A549 treated with dexamethasone at 1 μM for 4 hours (cell line): ENCODE data around the gene PHF23. TPM values are rescaled to one million over a fixed set of nuclear protein-coding genes. Genes with fewer than 3 reads are reported as not detected.

Experiments
- total RNA-seq: library from RNA; stranded (reverse); fragments of 200-300 nt; extraction: Qiagen RNA extraction; gene quantifications from 5 replicates; pipeline ENCODE4 v1.2.3, GENCODE V29; 2022

Gene PHF23
- total RNA-seq: 93.9 to 117 TPM (median 104 TPM) in 5 replicates

DNA sequence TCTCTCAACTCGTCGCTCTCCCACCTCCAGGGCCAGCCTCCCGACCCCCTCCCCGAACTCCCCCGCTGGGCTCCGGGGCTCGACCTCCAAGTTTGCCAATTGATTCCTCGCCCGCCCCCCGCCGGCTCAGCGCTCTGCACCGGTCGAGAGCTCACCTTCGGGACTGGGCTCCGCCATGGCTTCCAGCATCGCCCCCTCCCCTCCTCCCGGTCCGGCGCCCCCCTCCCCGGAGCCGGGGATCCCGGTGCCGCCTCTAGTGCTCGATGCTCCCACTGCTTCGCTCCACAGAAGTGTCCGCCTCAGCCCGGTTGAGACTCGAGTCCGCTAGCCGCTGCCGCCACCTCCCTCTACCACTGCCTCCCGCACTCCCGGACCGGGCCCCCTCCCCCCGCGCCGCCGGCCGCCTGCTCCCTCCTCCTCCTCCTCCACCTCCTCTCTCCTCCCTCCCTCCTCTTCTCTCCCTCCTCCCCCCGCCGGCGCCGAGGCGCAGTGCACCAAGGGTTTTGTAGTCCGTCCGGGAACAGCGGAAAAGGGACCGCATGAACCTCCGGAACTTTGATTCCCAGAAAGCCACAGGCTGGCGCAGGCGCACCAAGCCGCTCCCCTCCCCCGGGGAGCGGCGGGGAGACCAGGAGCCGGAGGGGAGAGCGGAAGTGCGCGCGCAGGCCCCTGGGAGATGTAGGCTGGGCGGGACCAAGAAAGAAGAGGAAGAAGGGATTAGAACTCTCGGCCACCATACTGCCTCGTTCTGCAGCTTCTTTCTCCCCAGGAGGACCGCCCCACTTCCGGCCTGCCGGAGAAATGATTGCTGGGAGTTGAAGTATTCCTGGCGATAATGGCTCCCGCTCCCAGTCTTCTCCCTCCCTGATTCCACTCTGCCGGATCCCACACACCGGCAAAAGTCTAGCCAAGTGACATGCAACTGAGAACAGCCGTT, at the start of gene PHF23:
TSS of gene PHF23 (minus strand) at position 367 of the 937 bp plus-strand sequence. CDS start at position 189, 178 bp downstream.

DNA sequence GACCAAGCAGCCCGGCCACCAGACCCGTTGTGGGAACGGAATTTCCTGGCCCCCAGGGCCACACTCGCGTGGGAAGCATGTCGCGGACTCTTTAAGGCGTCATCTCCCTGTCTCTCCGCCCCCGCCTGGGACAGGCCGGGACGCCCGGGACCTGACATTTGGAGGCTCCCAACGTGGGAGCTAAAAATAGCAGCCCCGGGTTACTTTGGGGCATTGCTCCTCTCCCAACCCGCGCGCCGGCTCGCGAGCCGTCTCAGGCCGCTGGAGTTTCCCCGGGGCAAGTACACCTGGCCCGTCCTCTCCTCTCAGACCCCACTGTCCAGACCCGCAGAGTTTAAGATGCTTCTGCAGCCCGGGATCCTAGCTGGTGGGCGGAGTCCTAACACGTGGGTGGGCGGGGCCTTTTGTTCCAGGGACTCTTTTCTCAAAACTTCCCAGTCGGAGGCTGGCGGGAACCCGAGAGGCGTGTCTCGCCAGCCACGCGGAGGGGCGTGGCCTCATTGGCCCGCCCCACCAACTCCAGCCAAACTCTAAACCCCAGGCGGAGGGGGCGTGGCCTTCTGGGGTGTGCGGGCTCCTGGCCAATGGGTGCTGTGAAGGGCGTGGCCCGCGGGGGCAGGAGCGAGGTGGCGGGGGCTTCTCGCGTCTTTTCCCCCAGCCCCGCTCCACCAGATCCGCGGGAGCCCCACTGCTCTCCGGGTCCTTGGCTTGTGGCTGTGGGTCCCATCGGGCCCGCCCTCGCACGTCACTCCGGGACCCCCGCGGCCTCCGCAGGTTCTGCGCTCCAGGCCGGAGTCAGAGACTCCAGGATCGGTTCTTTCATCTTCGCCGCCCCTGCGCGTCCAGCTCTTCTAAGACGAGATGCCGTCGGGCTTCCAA, 42.1 kb upstream of the PHF23 start, which contains the start of gene SLC2A4:
TSS of gene SLC2A4 (plus strand) at position 645 of the 879 bp plus-strand sequence. CDS start at position 862, 217 bp downstream.

DNA sequence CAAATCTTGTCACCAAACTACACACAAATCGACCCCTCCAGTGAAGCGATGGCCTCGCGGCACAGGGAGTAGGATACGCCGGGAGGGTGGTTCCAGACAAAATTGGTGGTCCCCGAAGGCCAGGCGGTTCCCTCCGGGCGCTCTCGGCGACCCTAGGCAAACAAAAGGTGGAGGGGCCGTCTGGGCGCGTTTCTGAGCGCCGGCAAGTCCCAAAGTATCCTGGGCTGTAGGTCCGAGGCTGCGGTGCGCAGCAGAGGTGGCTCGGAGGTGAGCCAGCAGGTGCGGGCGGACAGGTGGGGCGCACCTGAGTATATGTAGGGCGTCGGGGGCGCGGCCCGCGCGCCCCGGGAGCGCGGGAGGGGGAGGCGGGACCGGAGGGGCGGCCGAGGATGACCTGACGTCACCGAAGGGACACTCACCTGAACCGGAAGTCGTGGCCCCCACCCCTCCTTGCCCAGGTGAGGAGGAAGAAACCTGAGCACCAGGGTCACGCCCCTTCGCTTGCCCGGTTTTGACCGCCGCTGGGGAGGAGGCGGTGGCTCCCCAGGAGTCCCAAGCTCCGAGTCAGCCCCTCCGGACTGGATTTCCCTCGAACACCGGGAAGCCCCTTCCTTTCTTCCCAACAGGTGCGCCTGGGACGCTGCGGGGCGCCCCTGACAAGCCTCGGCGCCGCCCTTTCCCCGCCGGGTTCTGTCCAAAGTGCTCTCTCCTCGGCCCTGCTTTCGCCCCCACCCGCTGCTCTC, 23.1 kb upstream of the PHF23 start, which contains the start of gene CLDN7:
TSS of gene CLDN7 (minus strand) at position 287 of the 743 bp plus-strand sequence. CDS start 435 bp downstream, outside the sequence.

DNA sequence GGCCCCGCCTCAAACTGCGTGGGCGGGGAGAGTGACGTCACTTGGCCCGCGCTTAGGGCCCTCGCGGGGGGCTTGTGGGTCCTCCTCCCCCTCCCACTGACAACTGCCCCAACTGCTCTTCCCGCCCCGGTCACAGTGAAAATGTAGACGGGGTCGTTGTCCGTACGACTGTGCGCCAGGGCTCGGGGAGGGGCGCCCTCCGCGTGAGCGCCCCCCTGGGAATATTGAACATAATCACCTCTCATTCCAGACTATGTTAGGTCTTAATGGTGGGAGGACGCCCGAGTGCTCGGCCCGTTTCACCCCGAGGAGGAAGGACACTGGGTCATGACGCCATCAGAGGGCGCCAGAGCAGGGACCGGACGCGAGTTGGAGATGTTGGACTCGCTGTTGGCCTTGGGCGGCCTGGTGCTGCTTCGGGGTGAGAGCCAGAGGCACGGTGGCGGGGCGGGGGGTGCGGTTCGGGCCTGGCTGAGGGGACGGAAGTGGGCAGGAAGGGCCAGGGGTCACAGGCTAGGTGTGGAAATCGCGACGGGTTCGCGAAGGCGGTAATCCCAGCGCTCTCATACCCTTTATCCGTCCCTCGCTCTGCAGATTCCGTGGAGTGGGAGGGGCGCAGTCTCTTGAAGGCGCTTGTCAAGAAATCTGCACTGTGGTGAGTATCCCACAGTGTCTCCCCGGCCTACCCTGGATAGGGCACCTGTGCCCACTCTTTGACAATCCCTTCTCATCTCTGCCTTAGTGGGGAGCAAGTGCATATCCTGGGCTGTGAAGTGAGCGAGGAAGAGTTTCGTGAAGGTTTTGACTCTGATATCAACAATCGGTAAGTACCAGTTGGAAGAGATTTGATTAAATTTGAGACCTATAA, 13.2 kb upstream of the PHF23 start, which contains the start of gene ELP5:
TSS of gene ELP5 (plus strand) at position 40 of the 868 bp plus-strand sequence. CDS start at position 376, 336 bp downstream.

DNA sequence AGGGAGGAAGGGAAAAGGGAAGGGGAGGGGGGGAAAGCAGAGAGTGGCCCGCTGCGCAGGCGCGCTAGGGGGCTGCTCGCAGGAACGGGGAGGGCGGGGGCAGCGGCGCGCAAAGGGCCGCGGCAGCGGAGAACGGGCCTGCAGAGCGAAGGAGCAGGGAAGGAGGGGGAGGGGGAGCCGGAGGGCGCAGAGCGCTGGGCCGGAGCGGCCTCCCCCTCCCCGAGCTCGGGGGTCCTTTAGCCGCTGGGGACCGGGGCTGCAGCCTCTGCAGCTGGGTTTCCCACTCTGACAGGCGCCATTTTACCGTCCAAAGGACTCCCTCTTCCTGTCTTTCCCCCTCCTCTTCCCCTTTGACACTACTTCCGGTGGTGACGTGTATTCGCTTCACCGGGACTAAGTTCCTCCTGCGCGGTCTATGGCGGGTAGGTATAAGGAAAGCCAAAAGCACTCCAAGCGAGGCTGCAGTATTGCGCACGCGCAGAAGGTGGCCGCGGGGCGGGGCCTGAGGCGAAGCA, 12.5 kb upstream of the PHF23 start, which contains the start of gene CTDNEP1:
TSS of gene CTDNEP1 (minus strand) at position 74 of the 515 bp plus-strand sequence. CDS start 438 bp downstream, outside the sequence.

DNA sequence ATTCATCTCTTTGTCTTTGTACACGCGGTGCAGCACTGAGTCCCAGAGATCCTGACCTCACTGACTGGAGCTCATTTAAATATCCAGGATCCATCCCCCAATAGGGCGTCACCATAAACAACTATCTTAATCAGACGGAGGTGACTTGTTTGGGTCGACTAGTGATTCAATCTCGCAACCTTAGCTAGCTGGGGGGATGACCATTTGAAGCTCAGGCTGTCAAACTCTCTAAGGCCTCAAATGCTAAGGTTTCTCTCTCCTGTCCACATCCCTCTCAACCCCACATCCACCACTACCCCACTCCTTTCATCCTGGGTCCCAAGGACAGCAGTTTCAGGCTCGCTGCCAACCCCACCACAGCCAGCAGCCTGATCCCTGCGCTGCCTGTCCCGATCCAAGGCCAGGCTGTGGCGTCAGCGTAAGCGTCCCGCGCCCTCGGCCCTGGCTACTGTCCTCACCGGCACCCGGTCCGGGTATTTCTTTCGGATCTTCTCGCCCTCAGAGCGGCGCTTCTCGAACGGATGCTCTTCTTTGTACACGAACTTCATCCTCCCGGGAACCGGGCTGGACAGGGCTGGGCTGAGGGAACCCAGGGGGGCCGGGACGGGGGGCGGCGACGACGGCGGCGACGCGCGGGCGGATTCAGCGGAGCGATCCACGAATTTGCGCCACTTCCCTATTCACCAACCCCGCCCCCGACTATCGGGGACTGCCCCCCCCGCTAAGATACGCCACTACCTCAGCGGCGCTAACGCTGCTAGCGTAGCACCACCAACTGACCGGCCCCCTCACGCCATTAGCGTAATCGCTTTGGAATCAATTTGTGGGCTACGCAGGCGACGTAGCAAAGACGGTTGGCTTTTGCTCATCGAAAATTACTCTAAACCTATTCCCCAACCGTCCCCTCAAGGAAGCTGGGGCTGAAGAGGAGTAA, 2.8 kb upstream of the PHF23 start, which contains the start of gene GABARAP:
TSS of gene GABARAP (minus strand) at position 667 of the 934 bp plus-strand sequence. CDS start at position 548, 119 bp downstream.

DNA sequence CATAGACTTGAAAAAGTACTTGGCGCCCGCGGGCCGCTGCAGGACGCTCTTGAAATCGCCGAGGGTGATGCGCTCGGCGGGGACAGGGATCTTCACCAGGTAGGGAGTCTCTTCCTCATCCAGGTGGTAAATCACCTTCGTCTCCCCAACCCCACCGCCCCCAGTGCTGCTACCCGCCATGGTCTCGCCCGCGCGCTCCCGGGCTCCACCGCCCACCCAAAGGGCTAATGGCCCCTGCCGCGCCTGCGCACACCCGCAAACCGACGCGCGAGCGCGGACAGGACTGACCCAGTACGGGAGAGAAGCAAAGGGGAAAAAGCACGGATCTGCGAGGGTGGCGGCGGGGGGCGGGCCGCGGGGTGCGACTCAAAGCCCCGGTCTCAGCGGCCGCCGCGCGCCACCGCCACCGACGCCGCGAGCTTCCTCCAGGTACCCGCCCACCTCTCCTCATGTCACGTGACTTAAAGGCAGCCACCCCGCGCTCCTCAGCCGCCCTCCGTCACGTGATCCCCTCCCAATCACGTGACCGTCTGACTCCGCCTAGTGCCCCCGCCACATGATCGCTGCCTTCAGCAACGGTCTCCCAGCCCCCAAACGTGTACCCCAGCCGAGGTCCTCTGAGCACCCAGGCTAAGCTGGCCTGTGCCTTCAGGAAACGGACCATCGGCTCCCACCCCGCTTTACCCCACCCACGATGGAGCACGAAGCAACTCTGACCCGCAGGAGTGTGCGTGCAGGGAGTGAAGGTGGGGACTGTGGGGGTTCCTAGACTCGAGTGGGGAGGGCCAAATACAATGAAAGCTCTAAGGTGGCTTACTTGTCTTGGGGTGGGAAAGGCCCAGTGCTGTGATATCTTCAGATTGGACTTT, 4.9 kb downstream of the PHF23 start, which contains the start of gene DVL2:
TSS of gene DVL2 (minus strand) at position 435 of the 869 bp plus-strand sequence. CDS start at position 180, 255 bp downstream.

DNA sequence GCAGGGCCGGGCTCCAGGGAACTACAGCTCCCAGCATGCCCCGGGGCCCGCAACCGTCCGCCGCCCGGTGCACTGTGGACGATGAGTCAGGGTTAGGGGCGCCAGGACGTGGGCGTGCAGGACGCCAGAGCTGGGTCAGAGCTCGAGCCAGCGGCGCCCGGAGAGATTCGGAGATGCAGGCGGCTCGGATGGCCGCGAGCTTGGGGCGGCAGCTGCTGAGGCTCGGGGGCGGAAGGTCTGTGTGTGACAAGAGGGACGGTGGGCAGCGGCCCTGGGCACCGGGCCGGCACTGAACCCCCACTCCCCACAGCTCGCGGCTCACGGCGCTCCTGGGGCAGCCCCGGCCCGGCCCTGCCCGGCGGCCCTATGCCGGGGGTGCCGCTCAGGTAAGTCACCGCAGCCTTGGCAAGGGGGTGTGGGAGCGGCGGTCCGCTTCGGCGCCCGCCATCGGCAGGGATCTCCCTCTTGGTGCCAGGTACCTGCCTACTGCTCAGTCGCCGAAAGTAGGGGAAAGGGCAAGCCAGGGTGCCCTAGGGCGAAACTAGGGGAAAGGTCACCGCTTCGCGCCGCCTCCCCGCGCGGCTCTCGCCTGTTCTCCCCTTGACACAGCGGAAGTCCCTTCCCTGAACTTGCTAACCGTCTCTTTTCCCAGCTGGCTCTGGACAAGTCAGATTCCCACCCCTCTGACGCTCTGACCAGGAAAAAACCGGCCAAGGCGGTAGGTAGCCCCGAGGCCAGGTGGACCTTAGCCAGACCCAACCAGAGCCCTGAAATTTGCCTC, 19.3 kb downstream of the PHF23 start, which contains the start of the genes ACADVL and DLG4:
TSS of gene ACADVL (plus strand) at position 127 of the 781 bp plus-strand sequence. CDS start at position 174, 47 bp downstream.
TSS of gene DLG4 (minus strand) at position 25 of the 781 bp plus-strand sequence.

Other genes with a start within 250 kb of the PHF23 start
- not detected in 5 replicates for gene ALOX12, start 243.4 kb downstream of the PHF23 start, total RNA-seq
- gene RNASEK, start 226.8 kb downstream of the PHF23 start, total RNA-seq: 442 to 503 TPM (median 469 TPM) in 5 replicates
- not detected in 5 replicates for gene BCL6B, start 216.4 kb downstream of the PHF23 start, total RNA-seq
- gene SLC16A13, start 203.4 kb downstream of the PHF23 start, total RNA-seq: 5.9 to 11.0 TPM (median 9.2 TPM) in 5 replicates
- gene SLC16A11, start 195.4 kb downstream of the PHF23 start, total RNA-seq: 0.15 TPM in 1 of 5 replicates, not detected in the others
- gene CLEC10A, start 159.2 kb downstream of the PHF23 start, total RNA-seq: not detected in 5 replicates
- gene ASGR2, start 124.6 kb downstream of the PHF23 start, total RNA-seq: not detected in 5 replicates
- 0.42 to 0.98 TPM (median 0.77 TPM) in 5 replicates for gene ASGR1, start 60.1 kb downstream of the PHF23 start, total RNA-seq
- gene DLG4, start 19.6 kb downstream of the PHF23 start, total RNA-seq: 4.5 to 7.6 TPM (median 6.4 TPM) in 5 replicates
- gene ACADVL, start 19.5 kb downstream of the PHF23 start, total RNA-seq: 266 to 442 TPM (median 389 TPM) in 5 replicates
- 33.5 to 47.2 TPM (median 44.9 TPM) in 5 replicates for gene DVL2, start 4.9 kb downstream of the PHF23 start, total RNA-seq
- 596 to 790 TPM (median 609 TPM) in 5 replicates for gene GABARAP, start 3.0 kb upstream of the PHF23 start, total RNA-seq
- gene CTDNEP1, start 12.3 kb upstream of the PHF23 start, total RNA-seq: 218 to 267 TPM (median 246 TPM) in 5 replicates
- 140 to 161 TPM (median 146 TPM) in 5 replicates for gene ELP5, start 12.8 kb upstream of the PHF23 start, total RNA-seq
- gene CLDN7, start 23.0 kb upstream of the PHF23 start, total RNA-seq: 1.9 to 3.2 TPM (median 2.6 TPM) in 5 replicates
- 0.30 to 0.69 TPM (median 0.60 TPM) in 5 replicates for gene SLC2A4, start 42.3 kb upstream of the PHF23 start, total RNA-seq
- gene YBX2, start 55.2 kb upstream of the PHF23 start, total RNA-seq: 0.45 to 0.76 TPM (median 0.57 TPM) in 5 replicates
- 1,536 to 1,701 TPM (median 1,628 TPM) in 5 replicates for gene EIF5A, start 68.2 kb upstream of the PHF23 start, total RNA-seq
- 82.4 to 111 TPM (median 103 TPM) in 5 replicates for gene GPS2, start 75.9 kb upstream of the PHF23 start, total RNA-seq
- gene NEURL4, start 89.9 kb upstream of the PHF23 start, total RNA-seq: 15.2 to 33.7 TPM (median 30.6 TPM) in 5 replicates
- 1.4 to 3.6 TPM (median 2.7 TPM) in 5 replicates for gene ACAP1, start 97.1 kb upstream of the PHF23 start, total RNA-seq
- 9.7 to 12.6 TPM (median 11.4 TPM) in 5 replicates for gene KCTD11, start 112.7 kb upstream of the PHF23 start, total RNA-seq
- not detected in 5 replicates for gene TMEM95, start 115.7 kb upstream of the PHF23 start, total RNA-seq
- gene TNK1, start 141.6 kb upstream of the PHF23 start, total RNA-seq: 1.1 to 1.5 TPM (median 1.3 TPM) in 5 replicates
- 36.7 to 50.6 TPM (median 41.6 TPM) in 5 replicates for gene PLSCR3, start 155.1 kb upstream of the PHF23 start, total RNA-seq
- 204 to 220 TPM (median 207 TPM) in 5 replicates for gene TMEM256, start 164.6 kb upstream of the PHF23 start, total RNA-seq
- 11.3 to 19.7 TPM (median 17.9 TPM) in 5 replicates for gene NLGN2, start 168.4 kb upstream of the PHF23 start, total RNA-seq
- 0.09 to 0.18 TPM (median 0.12 TPM) in 4 of 5 replicates, not detected in the other for gene SPEM1, start 180.9 kb upstream of the PHF23 start, total RNA-seq
- gene SPEM2, start 186.2 kb upstream of the PHF23 start, total RNA-seq: 0.13 to 0.18 TPM in 2 of 5 replicates, not detected in the others
- gene SPEM3, start 189.4 kb upstream of the PHF23 start, total RNA-seq: 0.02 to 0.05 TPM (median 0.04 TPM) in 3 of 5 replicates, not detected in the others
- 10.3 to 14.6 TPM (median 13.0 TPM) in 5 replicates for gene TMEM102, start 196.0 kb upstream of the PHF23 start, total RNA-seq
- 1.1 to 1.3 TPM (median 1.1 TPM) in 5 replicates for gene FGF11, start 200.1 kb upstream of the PHF23 start, total RNA-seq
- 6.9 to 11.8 TPM (median 9.0 TPM) in 5 replicates for gene CHRNB1, start 205.6 kb upstream of the PHF23 start, total RNA-seq
- 20.6 to 29.5 TPM (median 27.8 TPM) in 5 replicates for gene ZBTB4, start 240.2 kb upstream of the PHF23 start, total RNA-seq
- gene SLC35G6, start 242.0 kb upstream of the PHF23 start, total RNA-seq: not detected in 5 replicates
- 49.1 to 95.5 TPM (median 91.3 TPM) in 5 replicates for gene POLR2A, start 244.9 kb upstream of the PHF23 start, total RNA-seq